ENCODE measurements around the gene PCSK5.

GRCh38 chr9:76213751-76214150 is 323.3 kb downstream of the PCSK5 start:
- no peak for TF ChIP-seq POLR2A (IDR thresholded peaks at IDR 0.05; ENCODE audit: borderline replicate concordance, extremely low read depth, insufficient read depth, insufficient read length)
- TF ChIP-seq, protein P1, sequence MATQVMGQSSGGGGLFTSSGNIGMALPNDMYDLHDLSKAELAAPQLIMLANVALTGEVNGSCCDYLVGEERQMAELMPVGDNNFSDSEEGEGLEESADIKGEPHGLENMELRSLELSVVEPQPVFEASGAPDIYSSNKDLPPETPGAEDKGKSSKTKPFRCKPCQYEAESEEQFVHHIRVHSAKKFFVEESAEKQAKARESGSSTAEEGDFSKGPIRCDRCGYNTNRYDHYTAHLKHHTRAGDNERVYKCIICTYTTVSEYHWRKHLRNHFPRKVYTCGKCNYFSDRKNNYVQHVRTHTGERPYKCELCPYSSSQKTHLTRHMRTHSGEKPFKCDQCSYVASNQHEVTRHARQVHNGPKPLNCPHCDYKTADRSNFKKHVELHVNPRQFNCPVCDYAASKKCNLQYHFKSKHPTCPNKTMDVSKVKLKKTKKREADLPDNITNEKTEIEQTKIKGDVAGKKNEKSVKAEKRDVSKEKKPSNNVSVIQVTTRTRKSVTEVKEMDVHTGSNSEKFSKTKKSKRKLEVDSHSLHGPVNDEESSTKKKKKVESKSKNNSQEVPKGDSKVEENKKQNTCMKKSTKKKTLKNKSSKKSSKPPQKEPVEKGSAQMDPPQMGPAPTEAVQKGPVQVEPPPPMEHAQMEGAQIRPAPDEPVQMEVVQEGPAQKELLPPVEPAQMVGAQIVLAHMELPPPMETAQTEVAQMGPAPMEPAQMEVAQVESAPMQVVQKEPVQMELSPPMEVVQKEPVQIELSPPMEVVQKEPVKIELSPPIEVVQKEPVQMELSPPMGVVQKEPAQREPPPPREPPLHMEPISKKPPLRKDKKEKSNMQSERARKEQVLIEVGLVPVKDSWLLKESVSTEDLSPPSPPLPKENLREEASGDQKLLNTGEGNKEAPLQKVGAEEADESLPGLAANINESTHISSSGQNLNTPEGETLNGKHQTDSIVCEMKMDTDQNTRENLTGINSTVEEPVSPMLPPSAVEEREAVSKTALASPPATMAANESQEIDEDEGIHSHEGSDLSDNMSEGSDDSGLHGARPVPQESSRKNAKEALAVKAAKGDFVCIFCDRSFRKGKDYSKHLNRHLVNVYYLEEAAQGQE (IDR thresholded peaks at IDR 0.05; ENCODE audit: low read depth): no peak
- TF ChIP-seq CTCF (IDR thresholded peaks at IDR 0.05 in 2 of 3, conservative IDR thresholded peaks at IDR 0.05 in 1 of 3; ENCODE audit: borderline replicate concordance in 1 of 3, insufficient read depth in 1 of 3, low read depth in 2 of 3, low read length in 2 of 3): no peak
